Retinal pigment epithelial cell (primary cell): ENCODE data around the gene PLEKHH1.

Experiments used
- DNase-seq: peaks from one replicate; pipeline ENCODE4 v3.0.0-alpha.2; 2010; ENCODE audit warnings: low read depth
- H3K4me3 ChIP-seq: 2 replicates; pipeline ENCODE4 v1.5.1; 2011; ENCODE audit warnings: mild to moderate bottlenecking, low read length, control low read depth, moderate library complexity
- CTCF ChIP-seq: conservative IDR thresholded peaks from 2 replicates; pipeline ENCODE4 v1.5.1; 2011; ENCODE audit warnings: low read depth, low read length, control low read depth, inconsistent platforms

PLEKHH1 gene

DNA sequence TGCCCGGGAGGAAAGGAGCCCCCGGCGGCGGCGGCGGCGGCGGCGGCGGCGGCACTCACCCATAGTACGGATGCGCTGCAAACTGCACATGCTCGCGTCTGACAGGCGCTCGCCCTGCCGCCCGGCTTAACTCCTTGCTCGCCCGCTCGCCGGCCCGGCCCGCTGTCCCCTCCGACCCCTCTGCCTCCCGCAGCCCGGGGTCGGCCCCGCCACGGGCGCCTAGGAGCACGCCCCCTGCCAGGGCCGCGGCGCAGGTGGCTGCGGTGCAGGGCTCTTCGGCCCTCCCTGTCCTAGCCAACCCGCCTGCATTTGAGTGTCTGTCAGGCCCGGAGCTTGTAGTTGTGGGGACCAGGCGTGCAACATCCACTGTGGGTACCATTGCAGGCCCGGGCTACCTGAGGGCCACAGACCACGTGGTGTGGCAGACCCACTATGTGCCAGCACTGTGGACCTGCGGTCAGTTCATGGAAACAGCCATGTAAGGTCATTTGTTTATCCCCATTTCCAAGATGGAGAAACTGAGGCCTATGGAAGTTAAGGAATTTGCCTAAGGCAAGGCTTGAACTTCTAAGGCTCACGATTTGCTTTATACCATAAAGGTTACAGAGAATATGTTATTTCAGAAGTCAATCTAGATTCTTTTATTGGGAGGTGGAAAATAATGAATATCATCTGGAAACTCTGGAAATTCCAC is 17.6 kb upstream of the PLEKHH1 start:
- H3K4me3 ChIP-seq: peak overlapping the region; percentile 48
- DNase-seq: no peak
- TF ChIP-seq CTCF: no peak

DNA sequence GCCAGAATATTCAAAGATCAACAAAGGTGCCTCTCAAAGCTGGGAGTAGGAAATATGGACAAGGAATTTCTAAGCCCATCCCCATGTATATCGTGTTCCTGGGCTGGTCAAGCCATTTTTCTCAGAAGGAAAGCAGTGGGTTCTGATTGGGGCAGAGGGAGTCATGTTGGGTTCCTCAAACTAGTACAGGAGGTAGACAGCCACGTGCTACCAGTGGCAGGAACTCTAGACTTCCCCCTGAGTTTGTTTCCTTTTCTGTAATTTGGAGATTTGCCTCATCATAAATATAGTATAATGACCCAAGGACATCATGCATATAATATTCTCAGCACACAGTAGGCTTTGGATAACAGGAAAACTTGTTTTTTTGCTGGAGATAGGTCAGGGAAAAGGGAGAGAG is 16.4 kb upstream of the PLEKHH1 start:
- no peak overlapping the region for H3K4me3 ChIP-seq
- no peak for DNase-seq
- TF ChIP-seq CTCF: no peak

- peak; percentile 50 for TF ChIP-seq CTCF
- H3K4me3 ChIP-seq: no peak overlapping the region
- DNase-seq: no peak
Measured at GRCh38 chr14:67517083-67517482, 16.0 kb upstream of the PLEKHH1 start.

DNA sequence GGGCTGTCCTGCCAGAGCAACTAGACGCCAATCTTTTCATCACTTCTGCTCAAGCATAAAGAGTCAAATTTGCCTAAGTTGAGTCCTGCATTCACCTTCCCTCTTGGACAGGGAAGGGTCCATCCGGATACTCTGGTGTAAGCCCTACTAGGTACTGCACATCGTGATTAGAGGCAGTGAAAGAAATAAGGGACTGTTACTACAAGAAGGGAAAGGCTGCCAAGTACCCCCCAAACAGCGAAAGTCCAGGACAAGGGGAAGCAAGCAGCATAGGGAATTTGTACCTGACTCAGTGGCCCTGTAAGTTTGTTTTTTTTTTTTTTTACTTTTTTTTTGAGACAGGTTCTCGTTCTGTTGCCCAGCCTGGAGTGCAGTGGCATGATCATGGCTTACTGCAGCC is 13.7 kb upstream of the PLEKHH1 start:
- no peak for DNase-seq
- no peak for TF ChIP-seq CTCF
- no peak overlapping the region for H3K4me3 ChIP-seq

DNA sequence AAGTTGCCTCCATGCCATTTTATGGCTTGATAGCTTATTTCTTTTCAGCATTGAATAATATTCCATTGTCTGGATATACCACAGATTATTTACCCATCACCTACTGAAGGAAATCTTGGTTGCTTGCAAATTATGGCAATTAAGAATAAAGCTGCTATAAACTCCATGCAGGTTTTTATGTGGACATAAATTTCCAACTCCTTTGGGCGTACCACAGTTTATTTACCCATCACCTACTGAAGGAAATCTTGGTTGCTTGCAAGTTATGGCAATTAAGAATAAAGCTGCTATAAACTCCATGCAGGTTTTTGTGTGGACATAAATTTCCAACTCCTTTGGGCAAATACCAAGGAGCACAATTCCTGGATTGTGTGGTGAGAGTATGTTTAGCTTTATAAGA is 12.6 kb upstream of the PLEKHH1 start:
- no peak for DNase-seq
- H3K4me3 ChIP-seq: no peak overlapping the region
- TF ChIP-seq CTCF: no peak

DNA sequence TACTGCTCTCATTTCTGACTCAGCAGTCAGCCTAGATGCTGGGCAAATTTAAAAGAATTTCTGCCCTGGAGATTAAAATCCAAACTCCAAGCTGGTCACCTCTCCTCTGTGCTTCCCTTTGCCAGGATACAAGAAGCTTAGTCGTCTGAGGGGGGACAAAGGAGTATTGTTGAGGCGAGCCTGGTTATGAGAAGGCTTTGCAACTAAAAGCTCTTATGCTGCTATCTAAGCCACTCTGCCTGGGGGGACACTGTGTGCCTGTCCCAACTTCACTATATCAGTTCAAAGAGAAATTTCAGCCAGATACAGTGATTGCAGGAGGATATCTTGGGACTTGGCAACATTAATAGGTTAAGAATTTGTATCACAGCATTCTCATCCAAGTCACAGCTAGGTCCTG is 10.8 kb upstream of the PLEKHH1 start:
- DNase-seq: peak; percentile 47
- H3K4me3 ChIP-seq: no peak overlapping the region

More for the DNA sequence above, 10.8 kb upstream of the PLEKHH1 start:
- TF ChIP-seq CTCF: no peak
